IMR-90 (cell line): ENCODE data around the gene WFDC9.

ENCODE experiments used
- CEBPB ChIP-seq: IDR thresholded peaks from 2 replicates; pipeline ENCODE4 v1.6.1; 2012; ENCODE audit warnings: low read depth, low read length, improper control_type of control experiment
- CHD1 ChIP-seq: IDR thresholded peaks from 2 replicates; pipeline ENCODE4 v1.6.1; 2012; ENCODE audit warnings: low read depth, low read length, improper control_type of control experiment
- MAFK ChIP-seq: IDR thresholded peaks from 2 replicates; pipeline ENCODE4 v1.6.1; 2012; ENCODE audit warnings: low read depth, low read length, improper control_type of control experiment
- NFE2L2 ChIP-seq: fragments of 150-350 bp; IDR thresholded peaks from 2 replicates; pipeline ENCODE4 v1.6.1; 2016; ENCODE audit warnings: low read depth, mild to moderate bottlenecking, low read length
- POLR2A ChIP-seq: IDR thresholded peaks from 2 replicates; pipeline ENCODE4 v1.6.1; 2012; ENCODE audit warnings: mild to moderate bottlenecking, low read depth, low read length
- RAD21 ChIP-seq: IDR thresholded peaks from 2 replicates; pipeline ENCODE4 v1.6.1; 2012; ENCODE audit warnings: low read length, improper control_type of control experiment
- RFX5 ChIP-seq: IDR thresholded peaks from 2 replicates; pipeline ENCODE4 v1.8.0; 2012; ENCODE audit warnings: low read depth, mild to moderate bottlenecking, low read length, moderate library complexity
- SMC3 ChIP-seq: fragments of 150-350 bp; IDR thresholded peaks from 2 replicates; pipeline ENCODE4 v1.6.1; 2016; ENCODE audit warnings: low read depth, mild to moderate bottlenecking, antibody characterized with exemption, low read length, moderate library complexity
- TF ChIP-seq, protein P1 (sequence below): conservative IDR thresholded peaks from 2 replicates; pipeline ENCODE4 v1.5.1; 2012; ENCODE audit warnings: mild to moderate bottlenecking, low read depth, low read length, improper control_type of control experiment
- TF ChIP-seq, protein P2 (sequence below): fragments of 150-350 bp; IDR thresholded peaks from 2 replicates; pipeline ENCODE4 v1.6.1; 2017; ENCODE audit warnings: mild to moderate bottlenecking, antibody characterized with exemption, low read length, low read depth

DNA sequence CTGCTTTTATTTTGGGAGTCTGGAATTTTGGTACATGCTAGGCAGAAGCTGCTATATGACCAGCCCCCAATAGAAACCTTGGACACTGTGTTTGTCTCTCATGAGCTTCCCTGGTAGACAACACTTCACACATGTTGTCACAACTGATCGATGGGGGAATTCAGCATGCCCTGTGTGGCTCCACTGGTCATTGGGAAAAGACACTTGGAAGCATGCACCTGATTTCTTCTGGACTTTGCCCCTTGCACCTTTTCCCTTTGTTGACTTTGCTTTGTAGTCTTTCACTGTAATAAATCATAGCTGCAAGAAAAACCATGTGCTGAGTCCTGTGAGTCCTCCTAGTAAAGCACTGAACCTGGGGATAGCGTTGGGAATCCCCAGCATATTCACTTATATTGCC lies 9.5 kb downstream of the WFDC9 start:
- no peak for TF ChIP-seq POLR2A
- TF ChIP-seq, protein P1, sequence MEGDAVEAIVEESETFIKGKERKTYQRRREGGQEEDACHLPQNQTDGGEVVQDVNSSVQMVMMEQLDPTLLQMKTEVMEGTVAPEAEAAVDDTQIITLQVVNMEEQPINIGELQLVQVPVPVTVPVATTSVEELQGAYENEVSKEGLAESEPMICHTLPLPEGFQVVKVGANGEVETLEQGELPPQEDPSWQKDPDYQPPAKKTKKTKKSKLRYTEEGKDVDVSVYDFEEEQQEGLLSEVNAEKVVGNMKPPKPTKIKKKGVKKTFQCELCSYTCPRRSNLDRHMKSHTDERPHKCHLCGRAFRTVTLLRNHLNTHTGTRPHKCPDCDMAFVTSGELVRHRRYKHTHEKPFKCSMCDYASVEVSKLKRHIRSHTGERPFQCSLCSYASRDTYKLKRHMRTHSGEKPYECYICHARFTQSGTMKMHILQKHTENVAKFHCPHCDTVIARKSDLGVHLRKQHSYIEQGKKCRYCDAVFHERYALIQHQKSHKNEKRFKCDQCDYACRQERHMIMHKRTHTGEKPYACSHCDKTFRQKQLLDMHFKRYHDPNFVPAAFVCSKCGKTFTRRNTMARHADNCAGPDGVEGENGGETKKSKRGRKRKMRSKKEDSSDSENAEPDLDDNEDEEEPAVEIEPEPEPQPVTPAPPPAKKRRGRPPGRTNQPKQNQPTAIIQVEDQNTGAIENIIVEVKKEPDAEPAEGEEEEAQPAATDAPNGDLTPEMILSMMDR: no peak
- no peak for TF ChIP-seq SMC3
- no peak for TF ChIP-seq CEBPB
- TF ChIP-seq, protein P2, sequence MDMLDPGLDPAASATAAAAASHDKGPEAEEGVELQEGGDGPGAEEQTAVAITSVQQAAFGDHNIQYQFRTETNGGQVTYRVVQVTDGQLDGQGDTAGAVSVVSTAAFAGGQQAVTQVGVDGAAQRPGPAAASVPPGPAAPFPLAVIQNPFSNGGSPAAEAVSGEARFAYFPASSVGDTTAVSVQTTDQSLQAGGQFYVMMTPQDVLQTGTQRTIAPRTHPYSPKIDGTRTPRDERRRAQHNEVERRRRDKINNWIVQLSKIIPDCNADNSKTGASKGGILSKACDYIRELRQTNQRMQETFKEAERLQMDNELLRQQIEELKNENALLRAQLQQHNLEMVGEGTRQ: no peak
- no peak for TF ChIP-seq NFE2L2
- no peak for TF ChIP-seq RAD21
- TF ChIP-seq MAFK: no peak
- TF ChIP-seq CHD1: no peak
- TF ChIP-seq RFX5: no peak
